Stimulated activated CD8-positive, alpha-beta memory T cell treated with anti-CD3 and anti-CD28 coated beads, Interleukin-7, amount 100 ng/mL, for 1 hour (primary cell): ENCODE data around the gene MVB12B.

Experiments used
- DNase-seq, 2 donors: peaks; one replicate each; pipeline ENCODE4 v3.0.0-alpha.2; 2020; ENCODE audit warnings: low read depth in 2 of 2

Gene MVB12B

DNA sequence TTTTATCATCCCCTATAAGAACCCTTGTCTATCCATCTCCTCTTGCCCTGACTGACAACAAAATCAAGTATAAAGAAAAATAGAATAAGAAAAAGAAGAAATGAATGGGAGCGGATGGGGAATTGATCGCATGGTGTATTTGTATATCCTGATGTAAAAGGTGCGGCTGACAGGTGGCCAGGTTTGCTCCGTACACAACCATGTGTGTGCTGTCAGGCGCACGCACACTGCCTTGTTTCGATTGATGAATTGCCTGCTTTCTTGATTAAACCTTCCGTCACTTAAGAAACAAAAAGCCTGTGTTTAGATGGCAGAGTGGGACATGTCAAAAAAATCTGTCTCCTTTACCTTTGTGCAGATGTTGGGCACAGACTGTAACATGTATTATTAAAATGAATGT lies 102.6 kb downstream of the MVB12B start:
- DNase-seq, result no peak

DNA sequence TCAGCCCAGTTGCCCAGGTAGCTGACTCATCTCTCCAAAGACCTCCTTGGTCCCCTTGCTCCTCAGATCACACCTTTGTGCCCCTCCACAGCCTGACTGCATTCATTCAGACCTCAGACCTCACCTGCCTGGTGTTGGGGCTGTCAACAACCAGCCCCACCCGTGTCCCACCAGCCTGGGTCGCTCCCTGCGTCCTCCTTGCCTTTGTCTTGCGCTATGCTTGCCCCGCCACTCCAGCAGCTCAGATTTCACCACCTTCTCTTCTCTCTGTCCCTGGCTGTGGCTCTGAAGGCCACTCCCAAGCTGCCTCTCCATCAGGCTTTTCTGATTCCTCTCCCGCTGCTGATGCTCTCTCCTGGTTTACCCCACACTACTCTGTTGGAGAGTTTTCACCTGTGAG lies 103.5 kb downstream of the MVB12B start:
- no peak for DNase-seq

DNA sequence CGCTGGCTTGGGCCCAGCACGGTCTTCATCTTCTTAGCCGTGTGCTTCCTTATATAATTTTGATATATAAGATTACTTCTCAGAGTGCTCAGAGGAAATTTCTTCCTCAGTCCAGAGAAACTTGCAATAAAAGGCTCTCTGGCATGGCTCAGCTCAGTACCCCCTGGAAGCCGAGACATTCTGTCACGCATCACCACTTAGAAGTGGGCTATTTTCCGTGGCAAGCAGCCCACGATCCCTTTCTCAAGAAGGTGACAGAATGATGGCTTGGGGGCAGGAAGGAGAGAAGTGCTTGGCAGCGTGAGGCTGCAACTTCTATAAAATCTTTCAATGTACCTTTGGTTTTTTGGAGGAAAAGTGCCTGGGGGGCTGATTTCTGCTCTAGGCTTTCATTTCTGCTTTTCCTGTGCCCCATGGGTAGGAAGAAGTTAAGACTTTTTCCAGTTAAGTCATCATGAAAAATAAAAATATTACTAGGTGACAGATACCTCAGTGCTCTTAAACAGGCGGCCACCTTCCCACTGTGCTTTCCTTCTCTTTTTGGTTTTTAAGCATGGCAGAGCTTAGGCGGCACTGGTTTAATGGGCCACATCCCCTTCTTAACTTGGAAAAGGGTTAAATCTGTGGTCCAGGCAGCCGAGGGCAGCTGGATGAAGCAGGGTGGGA lies 104.6 kb downstream of the MVB12B start:
- DNase-seq, result no peak

DNA sequence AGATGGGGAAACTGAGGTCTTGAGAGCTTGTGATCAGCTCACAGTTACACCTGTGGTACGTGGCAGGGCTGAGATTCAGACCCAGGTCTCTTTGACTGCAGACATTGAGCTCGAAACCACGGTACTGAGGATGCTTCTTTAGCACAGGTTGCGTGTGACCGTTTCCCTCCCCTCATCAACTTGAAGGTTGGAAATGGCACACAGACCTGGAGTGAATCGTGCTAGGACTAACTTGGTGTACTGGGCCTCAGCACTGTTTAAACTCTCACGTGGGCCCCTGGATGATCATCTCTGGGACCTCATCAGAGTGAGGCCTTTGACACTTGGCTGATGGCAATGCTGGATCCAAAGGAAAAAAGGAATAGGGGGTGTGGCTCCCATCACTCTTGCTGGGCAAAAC lies 106.0 kb downstream of the MVB12B start:
- DNase-seq, result no peak

DNA sequence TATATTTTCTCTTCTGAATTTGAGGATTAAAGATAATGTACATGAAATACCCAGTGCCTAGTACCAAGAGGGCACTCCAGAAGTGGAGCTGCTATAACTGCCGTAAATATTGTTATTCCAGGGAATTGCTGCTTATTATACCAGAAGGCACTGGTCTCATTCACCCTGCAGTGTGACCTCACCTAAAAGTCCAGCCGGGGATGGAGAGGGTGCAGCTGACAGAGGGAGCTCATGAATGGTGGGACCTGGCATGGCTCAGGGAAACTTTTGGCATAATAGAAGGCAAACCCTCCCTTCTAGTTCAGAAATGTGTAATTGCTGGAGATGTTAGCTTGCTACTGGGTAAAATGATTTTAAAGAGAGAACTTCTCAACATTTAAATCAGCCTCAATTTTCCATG lies 108.5 kb downstream of the MVB12B start:
- DNase-seq, result no peak

DNA sequence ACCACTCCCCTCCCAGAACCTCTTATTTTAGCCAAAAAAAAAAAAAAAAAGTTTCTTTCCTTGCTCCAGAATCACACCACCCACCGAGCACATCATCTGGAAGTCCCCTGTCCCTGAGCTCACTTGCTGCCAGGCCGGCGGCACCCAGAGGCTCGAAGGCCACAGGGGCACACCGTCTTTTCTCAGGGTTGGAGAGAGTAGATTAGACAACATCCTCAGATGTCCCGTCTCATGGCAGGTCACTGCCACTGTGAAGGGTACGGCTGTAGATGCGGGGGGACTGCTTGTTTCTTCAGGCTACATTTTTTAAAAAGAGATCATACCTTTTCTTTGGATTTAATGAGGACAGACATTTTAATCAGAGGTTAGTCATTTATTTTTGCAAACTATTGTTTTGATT lies 109.0 kb downstream of the MVB12B start:
- no peak for DNase-seq

GRCh38 chr9:126436545-126437267 lies 110.1 kb downstream of the MVB12B start:
- DNase-seq, result no peak

DNA sequence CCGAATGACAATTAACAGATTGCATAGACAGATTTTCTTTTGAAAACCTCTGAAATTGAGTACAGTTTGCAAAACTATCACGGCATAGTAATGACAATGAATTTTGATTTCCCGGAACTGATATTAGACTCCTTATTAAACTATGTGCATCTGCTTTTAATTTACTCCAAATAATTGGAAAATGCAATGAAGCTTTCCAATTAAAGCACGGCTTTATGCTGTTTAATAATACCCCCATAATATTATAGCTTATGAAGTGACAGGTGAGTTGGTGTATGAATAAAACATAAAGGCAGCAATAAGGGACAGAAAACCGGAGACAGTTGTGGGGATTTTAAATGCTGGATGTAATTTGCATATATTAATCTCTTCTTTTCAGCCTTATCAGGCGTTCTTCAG lies 110.6 kb downstream of the MVB12B start:
- no peak for DNase-seq

DNA sequence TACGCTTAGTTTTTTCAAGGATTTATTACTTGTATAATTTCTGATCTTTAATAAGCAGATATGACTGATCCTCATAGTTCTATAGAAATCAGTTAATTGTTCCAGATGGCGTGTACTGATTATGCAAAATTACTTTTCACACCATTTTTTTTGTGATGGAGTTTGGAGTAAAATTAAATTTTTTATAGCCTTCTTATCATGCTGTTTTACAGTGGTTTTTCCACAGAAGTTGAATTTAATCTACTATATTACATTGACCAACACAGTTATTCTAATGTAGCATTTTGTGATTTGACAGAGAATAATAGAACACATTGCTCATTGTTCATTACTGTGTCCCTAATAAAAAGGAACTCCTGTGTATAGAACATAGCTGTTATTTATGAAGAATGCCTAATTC lies 111.1 kb downstream of the MVB12B start:
- no peak for DNase-seq

DNA sequence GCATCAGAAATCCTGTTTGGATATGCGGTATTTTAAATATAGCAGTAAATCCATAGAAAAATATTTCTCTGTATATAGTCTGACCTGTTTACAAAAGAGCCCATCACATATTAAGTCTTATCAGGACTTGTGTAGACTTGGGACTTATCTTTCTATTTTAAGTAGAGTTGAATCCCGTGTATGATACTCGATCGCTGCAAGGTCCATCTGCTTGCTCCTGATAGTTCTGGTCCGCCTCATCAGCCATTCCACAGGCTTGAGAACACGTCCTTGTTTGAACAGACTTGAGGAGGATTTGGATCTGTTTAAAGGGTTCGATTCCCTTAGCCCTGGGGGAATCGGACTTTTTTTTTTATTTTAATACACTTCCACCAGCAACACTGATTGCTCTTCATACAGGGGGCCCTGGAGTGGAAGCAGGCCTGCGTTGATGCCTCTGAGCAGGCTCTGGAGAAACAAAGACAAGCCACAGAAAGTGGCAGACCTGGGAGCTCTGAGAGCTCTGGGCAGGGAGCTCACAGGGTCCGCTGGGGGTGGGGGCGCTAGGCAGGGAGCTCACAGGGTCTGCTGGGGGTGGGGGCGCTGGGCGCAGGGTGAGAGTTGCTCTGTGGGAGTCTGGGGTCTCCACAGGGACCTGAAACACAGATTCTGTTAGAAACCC lies 112.2 kb downstream of the MVB12B start:
- DNase-seq, result no peak

DNA sequence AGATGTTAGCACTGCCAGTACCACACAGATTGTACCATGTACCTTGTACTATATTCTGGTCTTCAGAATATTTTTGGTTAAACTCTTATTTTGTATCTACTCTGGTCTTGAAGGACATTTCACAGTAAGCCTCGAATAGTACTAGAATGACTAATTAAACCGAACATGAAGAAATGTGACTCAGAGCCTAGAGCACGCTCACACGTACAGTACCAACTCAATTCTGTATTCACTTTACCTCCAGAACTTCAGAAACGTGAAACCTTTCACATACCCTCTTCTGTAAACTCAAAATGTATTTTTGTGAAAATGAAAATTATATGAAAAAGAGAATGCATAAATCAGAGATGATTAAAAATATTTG lies 112.8 kb downstream of the MVB12B start:
- no peak for DNase-seq

DNA sequence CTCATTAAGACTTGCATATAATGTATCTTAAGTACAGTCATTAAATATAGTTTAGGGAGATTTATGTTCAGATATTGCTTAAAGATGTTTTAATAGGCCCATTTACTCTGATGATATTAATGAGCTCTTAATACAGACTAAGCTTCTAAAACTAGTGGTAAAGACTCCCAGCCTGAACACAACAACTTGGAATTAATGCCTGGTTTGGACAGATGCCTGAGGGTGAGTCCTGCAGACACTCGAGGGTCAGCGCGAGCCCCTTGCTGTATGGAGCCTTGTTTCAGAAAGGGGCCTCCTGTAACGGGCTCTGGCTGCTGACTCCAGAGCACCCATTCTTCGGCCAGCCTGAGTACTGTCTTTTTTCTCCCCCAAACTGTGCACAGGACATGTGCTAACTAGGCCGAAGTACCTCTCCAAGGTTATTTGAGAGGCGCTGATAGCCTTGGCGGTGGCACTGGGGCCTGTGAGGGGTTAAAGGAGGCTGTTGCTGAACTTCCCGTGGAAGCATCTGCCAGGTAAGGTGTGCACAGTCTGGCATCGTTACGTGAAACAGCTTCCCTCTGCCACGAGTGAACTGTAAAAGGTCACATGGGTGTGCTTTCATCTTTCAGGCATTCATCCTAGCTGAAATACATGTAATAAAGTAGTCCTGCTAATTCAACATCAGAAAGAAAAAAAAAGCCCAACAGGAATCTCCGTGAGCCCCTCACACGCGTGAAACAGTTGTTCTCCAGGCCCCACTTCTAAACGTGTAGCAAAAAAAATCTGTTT lies 113.4 kb downstream of the MVB12B start:
- no peak for DNase-seq

- DNase-seq, result no peak
Observed at GRCh38 chr9:126440940-126441339, 114.3 kb downstream of the MVB12B start.

DNA sequence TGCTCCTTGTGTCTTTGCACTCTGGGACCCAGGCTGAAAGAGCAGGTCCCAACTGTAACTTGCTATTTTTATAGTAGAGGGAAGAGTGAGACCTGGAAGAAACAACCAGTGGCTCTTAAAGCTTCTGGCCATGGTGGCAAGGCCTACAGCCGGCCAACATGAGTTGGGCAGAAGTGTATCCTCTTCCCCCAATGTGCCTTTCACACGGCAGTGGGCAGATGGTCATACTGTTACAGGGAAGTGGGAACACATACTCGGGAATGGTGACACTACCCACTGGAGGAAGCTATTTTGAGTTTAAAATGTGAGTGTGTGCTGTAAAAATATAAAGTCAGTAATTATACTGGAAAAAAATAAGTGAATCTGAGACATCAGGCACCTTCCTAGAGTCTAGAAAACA lies 116.0 kb downstream of the MVB12B start:
- no peak for DNase-seq

GRCh38 chr9:126443144-126443543 lies 116.5 kb downstream of the MVB12B start:
- no peak for DNase-seq

GRCh38 chr9:126448136-126448535 lies 121.5 kb downstream of the MVB12B start:
- DNase-seq, result no peak

DNA sequence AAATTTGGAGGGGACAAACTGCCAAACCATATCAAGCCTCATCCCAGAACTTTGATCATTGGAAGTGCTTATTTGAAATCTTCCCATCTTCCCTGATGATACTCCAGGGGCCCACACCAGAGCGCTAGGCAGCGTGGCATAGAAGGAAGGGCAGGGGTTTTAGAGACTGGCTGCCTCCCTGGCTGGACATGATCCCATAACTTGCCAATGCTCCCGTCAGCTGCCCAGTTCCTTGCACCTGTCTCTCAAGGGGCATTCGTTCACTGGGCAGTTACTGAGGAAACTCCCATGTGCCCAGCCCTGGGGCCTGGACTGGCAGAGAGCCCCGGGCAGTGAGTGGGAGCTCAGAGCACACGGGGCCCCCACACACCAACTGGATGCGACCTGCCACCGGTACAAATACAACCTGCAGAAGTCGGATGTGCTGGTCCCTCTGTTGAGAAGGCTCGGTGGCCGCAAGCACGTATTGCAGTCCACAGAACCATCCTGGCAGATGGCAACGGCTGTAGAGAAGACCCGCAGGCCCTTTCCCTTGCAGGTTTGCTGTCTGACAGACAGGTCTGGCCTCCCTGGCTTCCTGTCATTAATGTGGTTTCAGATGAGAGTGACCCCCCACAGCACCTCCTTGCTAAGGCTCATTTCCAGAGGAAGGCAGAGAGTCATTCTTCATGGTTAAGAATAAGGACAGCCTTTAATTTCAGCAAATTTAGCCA lies 122.4 kb downstream of the MVB12B start:
- DNase-seq, result no peak

DNA sequence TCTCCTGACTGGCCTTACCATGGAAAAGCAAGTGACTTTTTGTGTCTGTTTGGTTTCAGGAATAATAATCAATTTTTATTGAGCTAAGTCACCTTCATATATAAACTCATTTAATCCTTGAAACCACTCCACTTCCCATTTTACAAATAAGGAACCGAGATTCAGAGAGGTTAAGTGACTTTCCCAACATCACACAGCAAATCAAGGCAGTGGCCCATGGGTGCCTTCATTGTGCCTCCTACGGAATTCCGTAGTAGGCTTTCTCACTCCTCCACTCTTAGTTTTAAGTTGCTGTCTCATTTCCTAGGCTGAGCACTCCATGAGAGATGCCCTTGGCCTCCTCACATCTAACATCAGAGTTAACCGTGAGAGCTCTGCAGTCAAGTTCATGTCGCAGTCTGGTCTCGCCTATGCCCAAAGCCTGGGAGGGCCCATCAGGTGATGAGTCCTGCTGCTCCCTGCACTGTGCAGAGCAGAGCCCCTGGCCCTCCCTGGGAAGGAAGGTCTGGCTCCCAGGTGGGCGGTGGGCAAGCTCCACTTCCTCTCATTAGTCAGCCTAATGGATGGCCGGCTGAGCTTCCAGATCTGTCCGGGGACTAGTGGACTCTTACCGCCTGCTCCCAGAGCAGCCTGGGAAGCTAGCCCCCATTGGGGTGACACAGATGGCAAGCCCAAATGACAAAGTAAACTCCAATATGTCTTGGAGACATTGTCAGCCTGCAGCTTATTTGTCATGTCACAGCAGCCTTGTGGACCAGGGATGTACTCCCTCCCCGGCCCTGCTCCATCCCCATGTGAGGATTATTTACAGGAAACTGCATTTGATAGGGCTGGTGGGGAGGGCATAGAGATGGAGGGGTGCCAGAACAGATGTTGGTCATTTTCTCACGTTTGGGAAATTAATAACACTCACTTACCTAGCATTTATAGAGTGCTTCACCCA lies 123.4 kb downstream of the MVB12B start:
- DNase-seq, result no peak

GRCh38 chr9:126450668-126451205 lies 124.1 kb downstream of the MVB12B start:
- DNase-seq, result no peak

DNA sequence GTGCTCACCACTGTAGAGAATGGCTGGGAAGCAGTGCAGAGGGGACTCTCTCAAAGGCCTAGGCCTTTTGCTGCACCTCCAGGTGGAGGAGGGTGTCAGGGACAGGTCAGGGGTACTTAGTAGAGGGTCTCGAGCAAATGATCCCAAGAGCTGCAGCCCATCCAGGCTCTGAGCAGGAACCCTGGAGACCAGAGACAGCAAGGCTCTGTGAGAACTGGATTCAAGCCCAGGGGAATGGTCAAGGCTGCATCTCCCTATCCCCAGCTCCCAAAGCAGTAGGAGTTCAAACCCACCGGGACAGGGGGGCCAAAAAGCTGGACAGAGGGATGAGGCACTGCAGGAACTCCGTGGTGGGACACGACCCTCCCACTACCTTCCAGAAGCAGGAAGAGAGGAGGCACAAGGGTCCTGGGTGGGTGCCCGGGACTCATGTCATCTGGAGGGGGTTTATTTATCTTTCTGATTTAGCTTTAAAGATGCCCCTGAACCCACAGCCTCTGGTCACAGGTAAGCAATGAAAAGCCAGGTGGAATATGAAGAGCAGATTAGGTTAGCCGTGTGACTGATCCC lies 124.8 kb downstream of the MVB12B start:
- no peak for DNase-seq
